Right kidney (tissue), 1 donor: ENCODE measurements around the gene RXRA.
"Not testable (repeated sequence)": the region's sequence is repeated elsewhere in the genome, so short reads cannot be mapped to it uniquely, and the experiment has no call there.

Experiments used
- DNase-seq: peaks from one replicate; pipeline ENCODE4 v3.0.0-alpha.2; 2016

RXRA gene

GRCh38 chr9:134307674-134308638 is 18.3 kb upstream of the RXRA start:
- no peak for DNase-seq

DNA sequence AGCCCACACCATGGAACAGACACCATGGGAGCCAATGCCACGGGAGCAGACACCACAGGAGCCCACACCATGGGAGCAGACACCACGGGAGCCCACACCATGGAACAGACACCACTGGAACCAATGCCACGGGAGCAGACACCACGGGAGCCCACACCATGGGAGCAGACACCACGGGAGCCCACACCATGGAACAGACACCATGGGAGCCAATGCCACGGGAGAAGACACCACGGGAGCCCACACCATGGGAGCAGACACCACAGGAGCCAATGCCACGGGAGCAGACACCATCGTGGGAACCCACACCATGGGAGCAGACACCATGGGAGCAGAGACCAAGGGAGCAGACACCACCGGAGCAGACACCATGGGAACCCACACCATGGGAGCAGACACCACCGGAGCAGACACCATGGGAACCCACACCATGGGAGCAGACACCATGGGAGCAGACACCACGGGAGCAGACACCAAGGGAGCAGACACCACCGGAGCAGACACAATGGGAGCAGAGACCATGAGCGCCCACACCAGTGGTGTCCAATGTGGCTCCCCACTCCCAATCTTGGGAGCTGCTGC is 17.5 kb upstream of the RXRA start:
- DNase-seq = not testable (repeated sequence)

DNA sequence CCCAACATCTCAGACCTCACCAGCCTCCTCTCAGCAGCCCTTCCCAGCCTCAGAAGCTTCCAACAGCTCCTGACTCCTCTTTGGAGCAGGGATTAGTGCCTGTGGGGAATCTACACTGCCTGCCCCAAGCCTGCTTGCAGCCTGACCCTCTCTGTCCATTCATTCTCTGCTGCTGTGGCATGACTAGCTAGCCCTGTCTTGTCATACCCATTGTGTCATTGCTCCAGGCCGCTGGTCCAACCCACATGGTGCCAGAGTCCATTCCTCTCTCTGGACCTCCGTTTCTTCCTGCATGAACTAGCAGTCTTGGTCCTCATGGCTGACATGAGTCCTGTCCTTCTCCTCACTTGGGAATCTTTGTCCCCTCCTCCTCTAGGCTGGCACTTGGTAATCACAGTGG is 12.8 kb upstream of the RXRA start:
- DNase-seq = no peak

GRCh38 chr9:134314039-134314949 is 12.0 kb upstream of the RXRA start:
- DNase-seq = no peak

DNA sequence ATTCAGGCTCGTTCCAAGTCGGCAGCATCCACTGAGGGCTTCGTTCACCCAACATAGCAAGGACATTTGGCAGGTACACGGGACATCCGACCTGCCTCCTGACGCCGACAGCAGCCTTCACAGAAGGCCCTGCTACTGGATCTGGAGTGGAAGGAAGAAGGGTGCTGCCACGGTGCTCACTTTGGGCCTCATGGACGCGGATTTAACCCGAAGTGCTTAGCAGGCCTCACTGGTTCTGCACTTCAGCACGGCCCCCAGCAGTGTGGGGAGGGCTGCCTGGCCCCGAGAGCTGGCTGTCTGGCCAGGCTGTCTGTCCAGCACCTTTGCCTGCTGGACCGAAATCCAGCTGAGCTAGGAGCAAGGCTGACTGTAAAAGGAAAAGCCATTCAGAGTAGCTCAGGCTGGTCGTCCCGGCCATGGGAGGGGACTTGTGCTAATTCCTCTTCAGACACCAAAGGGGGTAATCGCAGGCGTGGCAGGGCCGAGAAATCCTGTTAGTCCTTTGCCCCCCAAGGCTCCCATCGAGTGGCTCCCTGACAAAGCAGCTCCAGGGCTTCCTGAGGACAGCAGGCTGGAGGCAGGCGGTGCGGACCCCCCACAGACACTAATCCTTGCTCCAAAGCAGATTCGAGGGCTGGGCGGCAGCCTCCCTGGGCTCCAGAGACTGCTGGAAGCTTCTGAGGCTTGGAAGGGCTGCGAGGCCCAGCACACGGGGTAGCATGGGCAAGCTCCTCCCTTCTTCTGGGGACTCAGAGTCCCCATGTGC is 11.1 kb upstream of the RXRA start:
- no peak for DNase-seq

DNA sequence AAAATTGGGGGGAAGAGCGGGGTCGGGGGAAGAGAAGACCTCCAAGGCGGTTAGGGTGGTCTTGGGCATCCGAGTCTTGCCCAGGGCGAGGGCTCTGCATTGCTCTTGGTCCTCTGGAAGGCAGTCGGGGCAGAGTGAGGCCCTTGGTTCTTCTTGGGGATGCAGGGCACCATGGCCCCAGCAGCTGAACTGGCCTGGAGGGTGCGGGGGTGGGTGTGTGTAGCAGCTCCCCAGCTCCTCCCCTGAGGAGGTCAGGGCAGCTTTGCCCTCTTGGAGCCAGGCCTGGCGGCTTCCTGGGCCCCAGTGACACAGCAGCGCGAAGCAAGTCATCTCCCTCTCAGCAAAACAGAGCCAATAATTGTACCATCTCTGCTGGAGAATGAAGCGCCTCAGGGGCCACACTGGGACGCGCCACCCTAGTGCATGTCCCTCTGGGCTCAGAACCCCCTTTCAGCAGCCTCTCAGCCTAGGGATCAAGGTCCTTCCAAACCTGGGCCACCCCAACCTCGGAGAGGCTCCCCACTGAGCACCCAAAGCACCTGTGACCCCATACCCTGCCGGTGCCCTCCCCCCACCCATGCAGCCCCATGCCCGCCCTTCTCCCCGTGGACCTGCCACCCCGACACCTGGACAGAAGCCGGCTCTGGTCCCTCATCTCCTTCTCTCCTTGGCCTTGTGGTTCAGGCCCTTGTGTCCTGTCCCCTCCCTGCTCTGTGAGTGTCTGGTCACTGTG is 10.4 kb upstream of the RXRA start:
- no peak for DNase-seq

GRCh38 chr9:134316449-134317160 is 9.7 kb upstream of the RXRA start:
- no peak for DNase-seq

GRCh38 chr9:134317400-134317789 is 8.9 kb upstream of the RXRA start:
- no peak for DNase-seq

- DNase-seq = no peak
These were observed 8.4 kb upstream of the RXRA start for GRCh38 chr9:134317790-134318414.

DNA sequence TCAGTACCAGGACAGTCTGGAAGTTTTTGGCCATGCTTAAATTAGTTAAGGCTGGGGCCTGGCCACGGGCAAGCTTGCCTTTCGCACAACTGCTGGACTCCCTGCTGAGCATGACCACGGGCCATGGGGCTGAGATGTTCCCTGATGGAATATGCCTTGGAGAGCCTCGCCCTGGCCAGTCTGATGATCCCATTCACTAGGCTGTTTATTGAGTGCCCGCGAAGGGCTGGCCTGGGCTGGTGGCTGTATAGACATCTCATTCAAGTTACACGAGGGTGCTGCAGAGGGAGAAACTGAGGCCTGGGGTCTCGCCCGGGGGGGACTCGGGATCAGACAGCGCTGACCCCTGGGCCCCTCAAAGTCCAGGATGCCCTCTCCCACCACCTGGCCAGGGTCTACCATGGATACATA is 7.8 kb upstream of the RXRA start:
- DNase-seq = no peak

DNA sequence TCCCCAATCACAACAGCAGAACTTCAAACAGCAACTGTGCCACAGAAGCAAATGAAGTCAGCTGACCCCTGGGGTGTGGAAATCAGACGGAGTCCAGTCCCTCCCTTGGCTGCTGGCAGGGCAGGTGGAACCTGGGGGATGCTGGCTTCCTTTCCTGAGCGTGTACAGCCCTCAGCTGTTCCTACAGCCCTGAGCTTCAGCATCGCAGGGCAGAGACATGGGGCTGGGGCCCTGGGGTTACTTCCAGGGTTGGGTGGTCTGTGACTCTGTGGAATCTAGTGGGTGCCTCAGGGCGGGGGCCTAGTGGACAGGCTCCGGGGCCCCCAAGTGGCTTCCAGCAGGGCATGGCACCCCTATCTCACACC is 7.3 kb upstream of the RXRA start:
- DNase-seq = no peak

DNA sequence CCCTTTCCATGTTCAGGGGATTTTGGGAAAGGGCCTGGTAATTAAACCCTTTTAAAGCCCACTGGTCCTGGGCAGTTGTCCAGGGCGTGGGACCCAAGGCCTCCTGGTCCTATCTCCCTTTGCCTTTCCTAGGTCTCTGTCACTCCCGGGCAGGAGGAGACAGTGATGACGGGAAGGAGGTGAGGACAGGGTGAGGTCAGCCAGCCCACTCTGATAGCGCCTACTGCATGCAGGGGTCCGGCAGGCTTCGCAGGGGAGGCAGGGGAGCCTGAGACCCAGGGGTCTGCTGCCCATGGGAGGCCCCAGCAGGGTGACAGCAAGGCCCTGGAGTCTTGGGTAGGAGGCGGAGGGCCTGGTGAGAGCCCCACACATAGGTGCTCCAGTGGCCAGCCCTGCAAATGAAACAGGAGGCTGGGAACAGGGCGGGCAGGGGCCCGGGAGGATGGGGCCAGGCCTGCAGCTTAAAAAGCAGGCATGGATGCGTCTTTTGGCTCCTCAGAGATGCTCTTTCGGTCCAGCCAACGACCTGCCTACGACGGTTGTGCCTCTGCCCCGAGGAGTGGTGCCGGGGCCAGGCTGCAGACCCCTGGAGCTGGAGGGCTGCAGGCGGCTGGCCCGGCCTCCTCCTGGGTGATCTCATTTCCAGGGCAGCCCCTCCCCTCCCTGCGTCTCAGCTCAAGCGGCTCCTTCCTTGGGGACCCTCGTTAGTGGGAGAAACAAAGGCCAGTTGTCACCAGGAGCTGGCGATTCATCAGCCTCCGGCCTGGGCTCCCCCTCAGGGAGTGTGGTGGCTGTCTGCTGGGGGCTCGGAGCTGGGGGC is 6.7 kb upstream of the RXRA start:
- DNase-seq = no peak

DNA sequence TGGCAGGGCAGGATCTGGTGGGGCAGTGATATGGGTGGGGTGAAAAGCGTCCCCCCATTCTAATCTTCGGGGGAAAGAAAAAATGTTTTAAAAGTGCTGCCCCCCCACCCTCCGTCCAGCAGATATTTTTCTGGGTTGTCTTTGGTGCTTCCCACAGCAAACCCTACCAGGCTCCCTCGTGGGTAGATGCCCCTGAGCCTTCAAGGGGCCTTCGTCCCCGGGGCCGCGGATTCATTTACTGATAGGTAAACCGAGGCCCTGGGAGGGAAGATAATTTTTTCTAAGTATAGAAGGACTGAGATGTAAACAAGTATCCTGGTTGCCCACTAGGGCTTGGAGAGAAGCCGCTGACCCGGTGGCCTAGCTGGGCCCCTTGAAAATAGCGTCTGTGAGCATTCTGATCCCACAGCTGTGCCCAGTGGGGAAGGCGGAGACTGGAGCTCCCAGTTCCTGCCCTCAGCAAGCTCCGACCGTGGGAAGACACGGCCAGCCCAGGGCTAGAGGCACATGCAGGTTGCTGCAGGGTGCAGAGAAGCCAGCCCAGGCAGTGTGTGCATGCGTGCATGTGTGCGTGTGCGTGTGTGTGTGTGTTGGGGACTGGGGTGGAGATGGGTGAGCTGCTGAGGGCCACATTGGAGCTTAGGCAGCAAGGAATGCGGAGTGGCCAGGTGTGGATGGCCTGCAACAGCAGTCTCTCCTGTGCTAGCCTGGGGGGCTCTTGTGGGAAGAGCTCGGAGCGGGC is 6.0 kb upstream of the RXRA start:
- DNase-seq = peak; percentile 61

DNA sequence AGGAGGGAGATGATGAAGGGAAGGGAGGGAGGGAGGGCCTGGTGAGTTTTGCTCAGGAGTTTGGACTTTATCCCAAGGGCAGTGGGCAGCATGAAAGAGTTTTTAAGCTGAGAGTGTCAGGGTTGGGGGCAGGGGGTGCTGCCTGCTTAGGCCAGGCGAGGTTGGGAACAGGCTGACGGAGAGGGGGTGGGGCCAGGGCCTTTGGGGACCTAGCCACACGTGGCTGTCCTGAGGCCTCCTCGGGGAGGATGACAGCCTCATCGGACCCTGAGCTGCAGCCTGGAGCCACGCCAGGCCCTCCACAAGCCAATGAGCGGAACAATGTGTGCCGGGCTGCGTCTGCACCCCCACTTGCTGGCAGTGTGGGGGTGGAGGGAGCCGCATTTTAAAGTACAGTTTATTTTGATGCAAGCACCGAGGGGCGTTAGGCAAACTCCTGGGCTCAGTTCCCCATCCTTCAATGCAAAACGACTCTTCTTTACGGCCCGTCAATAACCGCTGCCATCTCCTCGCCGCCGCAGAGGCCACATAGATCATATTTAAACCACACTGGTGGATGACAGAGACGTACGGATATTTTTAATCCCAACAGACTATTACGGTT is 5.3 kb upstream of the RXRA start:
- no peak for DNase-seq

- DNase-seq = no peak
These were observed 4.7 kb upstream of the RXRA start for GRCh38 chr9:134321531-134321930.

GRCh38 chr9:134321946-134322741 is 4.1 kb upstream of the RXRA start:
- DNase-seq = no peak

DNA sequence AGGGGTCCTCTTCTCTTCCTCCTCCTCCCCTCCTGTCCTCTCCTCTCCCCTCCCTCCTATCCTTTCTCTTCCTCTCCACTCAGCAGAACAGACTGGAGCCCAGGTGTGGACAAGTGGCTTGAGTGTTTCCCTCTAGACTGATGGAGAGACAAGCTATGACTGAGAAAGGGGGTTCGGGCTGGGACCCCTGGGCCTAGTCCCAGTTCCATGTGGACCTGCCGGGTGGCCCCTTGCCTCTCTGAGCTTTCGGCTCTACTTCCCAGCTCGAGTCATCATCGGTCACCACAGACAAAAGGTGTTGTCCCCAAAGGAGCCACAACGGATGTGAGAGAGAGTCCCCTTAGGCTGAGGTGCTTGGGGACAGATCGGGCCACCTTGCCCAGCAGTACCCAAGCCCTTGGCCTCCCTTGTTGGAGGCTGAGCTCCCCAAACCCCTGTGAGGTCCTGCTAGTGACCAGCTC is 3.4 kb upstream of the RXRA start:
- DNase-seq = no peak
